SK-N-SH treated with all-trans-retinoic acid at 6 μM for 48 hours (cell line): ENCODE data around the gene DPP6.

Source experiments
- ATAC-seq: fragments of 200-7000 bp; cut with Tn5 transposase; 3 replicates; pipeline ENCODE4 v1.9.1; 2020; ENCODE audit warnings: mild to moderate bottlenecking, moderate library complexity
- ARNTL ChIP-seq: fragments of 450-650 bp; formaldehyde crosslinking; IDR thresholded peaks from 2 replicates; pipeline ENCODE4 v1.5.0; 2020; ENCODE audit warnings: low read depth, mild to moderate bottlenecking, moderate library complexity, borderline replicate concordance
- BACH2 ChIP-seq: fragments of 250-450 bp; sonication (Bioruptor Pico); IDR thresholded peaks from 2 replicates; pipeline ENCODE4 v1.9.0; 2021; ENCODE audit warnings: mild to moderate bottlenecking, borderline replicate concordance
- CSDC2 ChIP-seq: fragments of 250-450 bp; sonication (Bioruptor Pico); IDR thresholded peaks from 2 replicates; pipeline ENCODE4 v1.5.0; 2020; ENCODE audit warnings: mild to moderate bottlenecking, moderate library complexity
- ESRRG ChIP-seq: fragments of 250-450 bp; sonication (Bioruptor Pico); IDR thresholded peaks from 2 replicates; pipeline ENCODE4 v1.6.1; 2021; ENCODE audit warnings: mild to moderate bottlenecking
- GLIS3 ChIP-seq: fragments of 250-450 bp; sonication (Bioruptor Pico); IDR thresholded peaks from 2 replicates; pipeline ENCODE4 v1.5.0; 2020; ENCODE audit warnings: mild to moderate bottlenecking, moderate library complexity
- ISL1 ChIP-seq: fragments of 250-450 bp; sonication (Bioruptor Pico); IDR thresholded peaks from 2 replicates; pipeline ENCODE4 v2.1.2; 2022; ENCODE audit warnings: mild to moderate bottlenecking, moderate library complexity
- OSR1 ChIP-seq: fragments of 250-450 bp; sonication (Bioruptor Pico); IDR thresholded peaks from 2 replicates; pipeline ENCODE4 v1.8.0; 2022; ENCODE audit warnings: moderate library complexity, mild to moderate bottlenecking, inconsistent platforms
- PPARA ChIP-seq: fragments of 250-450 bp; sonication (Bioruptor Pico); IDR thresholded peaks from 2 replicates; pipeline ENCODE4 v1.5.0; 2020; ENCODE audit warnings: mild to moderate bottlenecking, borderline replicate concordance
- RARB ChIP-seq: fragments of 250-450 bp; sonication (Bioruptor Pico); IDR thresholded peaks from 2 replicates; pipeline ENCODE4 v1.8.0; 2021; ENCODE audit warnings: mild to moderate bottlenecking, moderate library complexity
- SNAI2 ChIP-seq: fragments of 250-450 bp; sonication (Bioruptor Pico); IDR thresholded peaks from 2 replicates; pipeline ENCODE4 v1.5.0; 2020; ENCODE audit warnings: mild to moderate bottlenecking, moderate library complexity
- TCF4 ChIP-seq: fragments of 250-450 bp; sonication (Bioruptor Pico); IDR thresholded peaks from 2 replicates; pipeline ENCODE4 v1.8.0; 2021; ENCODE audit warnings: mild to moderate bottlenecking, moderate library complexity, borderline replicate concordance
- TOX ChIP-seq: fragments of 250-450 bp; sonication (Bioruptor Pico); IDR thresholded peaks from 2 replicates; pipeline ENCODE4 v1.8.0; 2021; ENCODE audit warnings: mild to moderate bottlenecking, moderate library complexity, borderline replicate concordance
- ZC3H10 ChIP-seq: fragments of 250-450 bp; sonication (Bioruptor Pico); IDR thresholded peaks from 2 replicates; pipeline ENCODE4 v1.5.1; 2021; ENCODE audit warnings: mild to moderate bottlenecking, moderate library complexity
- ZFP3 ChIP-seq: fragments of 250-450 bp; sonication (Bioruptor Pico); IDR thresholded peaks from 2 replicates; pipeline ENCODE4 v1.5.0; 2020; ENCODE audit warnings: mild to moderate bottlenecking, moderate library complexity
- ZFP30 ChIP-seq: fragments of 450-650 bp; formaldehyde crosslinking; IDR thresholded peaks from 2 replicates; pipeline ENCODE4 v1.5.0; 2022; ENCODE audit warnings: mild to moderate bottlenecking, moderate library complexity
- ZNF565 ChIP-seq: fragments of 450-650 bp; formaldehyde crosslinking; conservative IDR thresholded peaks from 2 replicates; pipeline ENCODE4 v1.5.0; 2020; ENCODE audit warnings: low read depth, mild to moderate bottlenecking, moderate library complexity
- ZNF70 ChIP-seq: fragments of 450-650 bp; formaldehyde crosslinking; IDR thresholded peaks from 2 replicates; pipeline ENCODE4 v1.5.0; 2020; ENCODE audit warnings: mild to moderate bottlenecking, moderate library complexity
- ZNF8 ChIP-seq: fragments of 450-650 bp; formaldehyde crosslinking; IDR thresholded peaks from 2 replicates; pipeline ENCODE4 v1.5.0; 2020; ENCODE audit warnings: mild to moderate bottlenecking, moderate library complexity
- TF ChIP-seq, protein P1 (sequence below): fragments of 250-450 bp; sonication (Bioruptor Pico); IDR thresholded peaks from 2 replicates; pipeline ENCODE4 v1.5.1; 2021; ENCODE audit warnings: mild to moderate bottlenecking, moderate library complexity
- TF ChIP-seq, protein P2 (sequence below): fragments of 250-450 bp; sonication (Bioruptor Pico); IDR thresholded peaks from 2 replicates; pipeline ENCODE4 v1.8.0; 2020; ENCODE audit warnings: mild to moderate bottlenecking, moderate library complexity, borderline replicate concordance
- TF ChIP-seq, protein P3 (sequence below): fragments of 250-450 bp; sonication (Bioruptor Pico); IDR thresholded peaks from 2 replicates; pipeline ENCODE4 v1.5.0; 2020; ENCODE audit warnings: mild to moderate bottlenecking, moderate library complexity
- TF ChIP-seq, protein P4 (sequence below): fragments of 250-450 bp; sonication (Bioruptor Pico); IDR thresholded peaks from 2 replicates; pipeline ENCODE4 v1.8.0; 2021; ENCODE audit warnings: low read depth, mild to moderate bottlenecking, moderate library complexity, borderline replicate concordance
- TF ChIP-seq, protein P5 (sequence below): fragments of 250-450 bp; sonication (Bioruptor Pico); IDR thresholded peaks from 2 replicates; pipeline ENCODE4 v1.5.1; 2020; ENCODE audit warnings: low read depth, mild to moderate bottlenecking, moderate library complexity

Gene DPP6

DNA sequence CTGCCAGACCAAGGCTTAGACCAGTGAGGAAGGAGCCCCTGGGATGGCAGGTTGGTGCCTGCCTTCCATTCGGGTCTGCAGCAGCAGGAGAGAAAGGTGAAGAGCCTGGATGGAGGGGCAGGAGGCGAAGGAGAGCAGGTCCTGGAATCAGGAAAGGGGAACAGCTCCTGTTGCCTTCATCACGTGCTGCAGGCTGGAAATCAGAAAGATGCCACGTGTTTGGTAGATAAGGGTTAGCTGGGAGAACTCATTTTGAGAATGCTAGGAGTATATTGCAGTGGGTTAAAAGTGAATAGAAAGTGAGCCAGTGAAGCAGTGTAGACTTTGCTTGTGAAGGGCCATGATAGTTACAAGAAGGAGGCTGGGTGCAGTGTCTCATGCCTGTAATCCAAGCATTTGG lies 579.0 kb downstream of the DPP6 start:
- no peak for TF ChIP-seq TOX
- TF ChIP-seq, protein P1, sequence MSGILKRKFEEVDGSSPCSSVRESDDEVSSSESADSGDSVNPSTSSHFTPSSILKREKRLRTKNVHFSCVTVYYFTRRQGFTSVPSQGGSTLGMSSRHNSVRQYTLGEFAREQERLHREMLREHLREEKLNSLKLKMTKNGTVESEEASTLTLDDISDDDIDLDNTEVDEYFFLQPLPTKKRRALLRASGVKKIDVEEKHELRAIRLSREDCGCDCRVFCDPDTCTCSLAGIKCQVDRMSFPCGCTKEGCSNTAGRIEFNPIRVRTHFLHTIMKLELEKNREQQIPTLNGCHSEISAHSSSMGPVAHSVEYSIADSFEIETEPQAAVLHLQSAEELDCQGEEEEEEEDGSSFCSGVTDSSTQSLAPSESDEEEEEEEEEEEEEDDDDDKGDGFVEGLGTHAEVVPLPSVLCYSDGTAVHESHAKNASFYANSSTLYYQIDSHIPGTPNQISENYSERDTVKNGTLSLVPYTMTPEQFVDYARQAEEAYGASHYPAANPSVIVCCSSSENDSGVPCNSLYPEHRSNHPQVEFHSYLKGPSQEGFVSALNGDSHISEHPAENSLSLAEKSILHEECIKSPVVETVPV (CRISPR knock-in tag) = no peak
- no peak for TF ChIP-seq SNAI2 (CRISPR knock-in tag)
- no peak for TF ChIP-seq ZNF565 (CRISPR knock-in tag)
- TF ChIP-seq ZFP30 (CRISPR knock-in tag) = no peak
- TF ChIP-seq ESRRG = no peak
- TF ChIP-seq PPARA (CRISPR knock-in tag) = no peak
- TF ChIP-seq, protein P2, sequence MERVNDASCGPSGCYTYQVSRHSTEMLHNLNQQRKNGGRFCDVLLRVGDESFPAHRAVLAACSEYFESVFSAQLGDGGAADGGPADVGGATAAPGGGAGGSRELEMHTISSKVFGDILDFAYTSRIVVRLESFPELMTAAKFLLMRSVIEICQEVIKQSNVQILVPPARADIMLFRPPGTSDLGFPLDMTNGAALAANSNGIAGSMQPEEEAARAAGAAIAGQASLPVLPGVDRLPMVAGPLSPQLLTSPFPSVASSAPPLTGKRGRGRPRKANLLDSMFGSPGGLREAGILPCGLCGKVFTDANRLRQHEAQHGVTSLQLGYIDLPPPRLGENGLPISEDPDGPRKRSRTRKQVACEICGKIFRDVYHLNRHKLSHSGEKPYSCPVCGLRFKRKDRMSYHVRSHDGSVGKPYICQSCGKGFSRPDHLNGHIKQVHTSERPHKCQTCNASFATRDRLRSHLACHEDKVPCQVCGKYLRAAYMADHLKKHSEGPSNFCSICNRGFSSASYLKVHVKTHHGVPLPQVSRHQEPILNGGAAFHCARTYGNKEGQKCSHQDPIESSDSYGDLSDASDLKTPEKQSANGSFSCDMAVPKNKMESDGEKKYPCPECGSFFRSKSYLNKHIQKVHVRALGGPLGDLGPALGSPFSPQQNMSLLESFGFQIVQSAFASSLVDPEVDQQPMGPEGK (CRISPR knock-in tag) = no peak
- TF ChIP-seq, protein P3, sequence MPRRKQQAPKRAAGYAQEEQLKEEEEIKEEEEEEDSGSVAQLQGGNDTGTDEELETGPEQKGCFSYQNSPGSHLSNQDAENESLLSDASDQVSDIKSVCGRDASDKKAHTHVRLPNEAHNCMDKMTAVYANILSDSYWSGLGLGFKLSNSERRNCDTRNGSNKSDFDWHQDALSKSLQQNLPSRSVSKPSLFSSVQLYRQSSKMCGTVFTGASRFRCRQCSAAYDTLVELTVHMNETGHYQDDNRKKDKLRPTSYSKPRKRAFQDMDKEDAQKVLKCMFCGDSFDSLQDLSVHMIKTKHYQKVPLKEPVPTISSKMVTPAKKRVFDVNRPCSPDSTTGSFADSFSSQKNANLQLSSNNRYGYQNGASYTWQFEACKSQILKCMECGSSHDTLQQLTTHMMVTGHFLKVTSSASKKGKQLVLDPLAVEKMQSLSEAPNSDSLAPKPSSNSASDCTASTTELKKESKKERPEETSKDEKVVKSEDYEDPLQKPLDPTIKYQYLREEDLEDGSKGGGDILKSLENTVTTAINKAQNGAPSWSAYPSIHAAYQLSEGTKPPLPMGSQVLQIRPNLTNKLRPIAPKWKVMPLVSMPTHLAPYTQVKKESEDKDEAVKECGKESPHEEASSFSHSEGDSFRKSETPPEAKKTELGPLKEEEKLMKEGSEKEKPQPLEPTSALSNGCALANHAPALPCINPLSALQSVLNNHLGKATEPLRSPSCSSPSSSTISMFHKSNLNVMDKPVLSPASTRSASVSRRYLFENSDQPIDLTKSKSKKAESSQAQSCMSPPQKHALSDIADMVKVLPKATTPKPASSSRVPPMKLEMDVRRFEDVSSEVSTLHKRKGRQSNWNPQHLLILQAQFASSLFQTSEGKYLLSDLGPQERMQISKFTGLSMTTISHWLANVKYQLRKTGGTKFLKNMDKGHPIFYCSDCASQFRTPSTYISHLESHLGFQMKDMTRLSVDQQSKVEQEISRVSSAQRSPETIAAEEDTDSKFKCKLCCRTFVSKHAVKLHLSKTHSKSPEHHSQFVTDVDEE (CRISPR knock-in tag) = no peak
- no peak for TF ChIP-seq RARB (CRISPR knock-in tag)
- TF ChIP-seq, protein P4, sequence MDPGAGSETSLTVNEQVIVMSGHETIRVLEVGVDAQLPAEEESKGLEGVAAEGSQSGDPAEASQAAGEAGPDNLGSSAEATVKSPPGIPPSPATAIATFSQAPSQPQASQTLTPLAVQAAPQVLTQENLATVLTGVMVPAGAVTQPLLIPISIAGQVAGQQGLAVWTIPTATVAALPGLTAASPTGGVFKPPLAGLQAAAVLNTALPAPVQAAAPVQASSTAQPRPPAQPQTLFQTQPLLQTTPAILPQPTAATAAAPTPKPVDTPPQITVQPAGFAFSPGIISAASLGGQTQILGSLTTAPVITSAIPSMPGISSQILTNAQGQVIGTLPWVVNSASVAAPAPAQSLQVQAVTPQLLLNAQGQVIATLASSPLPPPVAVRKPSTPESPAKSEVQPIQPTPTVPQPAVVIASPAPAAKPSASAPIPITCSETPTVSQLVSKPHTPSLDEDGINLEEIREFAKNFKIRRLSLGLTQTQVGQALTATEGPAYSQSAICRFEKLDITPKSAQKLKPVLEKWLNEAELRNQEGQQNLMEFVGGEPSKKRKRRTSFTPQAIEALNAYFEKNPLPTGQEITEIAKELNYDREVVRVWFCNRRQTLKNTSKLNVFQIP (CRISPR knock-in tag) = no peak
- no peak for TF ChIP-seq ZFP3 (CRISPR knock-in tag)
- TF ChIP-seq OSR1 = no peak
- no peak for TF ChIP-seq ZNF70 (CRISPR knock-in tag)
- no peak for TF ChIP-seq ZC3H10 (CRISPR knock-in tag)
- no peak for TF ChIP-seq GLIS3 (CRISPR knock-in tag)
- no peak for ATAC-seq

DNA sequence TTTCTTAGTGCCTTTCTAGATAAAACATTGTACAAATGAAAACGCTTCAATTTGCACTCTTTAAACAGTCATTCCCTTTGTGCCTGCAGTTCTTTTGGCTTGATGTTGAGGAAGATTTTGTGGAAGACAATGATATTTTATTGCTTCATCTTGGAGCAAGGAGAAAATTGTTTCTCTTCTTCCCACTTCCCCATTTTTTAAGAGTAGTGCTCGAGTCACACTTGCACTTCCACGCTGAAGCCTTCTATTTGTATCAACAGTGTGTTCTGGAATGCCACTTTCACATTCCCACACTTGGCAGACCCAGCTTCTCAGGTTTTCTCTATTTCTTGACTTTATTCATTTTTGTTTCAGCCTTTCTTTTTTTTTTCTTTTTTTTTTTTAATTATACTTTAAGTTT lies 581.4 kb downstream of the DPP6 start:
- no peak for ATAC-seq
- TF ChIP-seq ISL1 (CRISPR knock-in tag) (no peak), ZFP30 (CRISPR knock-in tag) (no peak), ZNF8 (CRISPR knock-in tag) (no peak), CSDC2 (CRISPR knock-in tag) (no peak), ZNF70 (CRISPR knock-in tag) (no peak), PPARA (CRISPR knock-in tag) (no peak), OSR1 (no peak), BACH2 (CRISPR knock-in tag) (no peak), TCF4 (CRISPR knock-in tag) (no peak), ZNF565 (CRISPR knock-in tag) (no peak), TOX (no peak), ARNTL (CRISPR knock-in tag) (no peak)
- TF ChIP-seq, protein P2 (CRISPR knock-in tag) = no peak
- TF ChIP-seq, protein P5, sequence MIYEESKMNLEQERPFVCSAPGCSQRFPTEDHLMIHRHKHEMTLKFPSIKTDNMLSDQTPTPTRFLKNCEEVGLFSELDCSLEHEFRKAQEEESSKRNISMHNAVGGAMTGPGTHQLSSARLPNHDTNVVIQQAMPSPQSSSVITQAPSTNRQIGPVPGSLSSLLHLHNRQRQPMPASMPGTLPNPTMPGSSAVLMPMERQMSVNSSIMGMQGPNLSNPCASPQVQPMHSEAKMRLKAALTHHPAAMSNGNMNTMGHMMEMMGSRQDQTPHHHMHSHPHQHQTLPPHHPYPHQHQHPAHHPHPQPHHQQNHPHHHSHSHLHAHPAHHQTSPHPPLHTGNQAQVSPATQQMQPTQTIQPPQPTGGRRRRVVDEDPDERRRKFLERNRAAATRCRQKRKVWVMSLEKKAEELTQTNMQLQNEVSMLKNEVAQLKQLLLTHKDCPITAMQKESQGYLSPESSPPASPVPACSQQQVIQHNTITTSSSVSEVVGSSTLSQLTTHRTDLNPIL (CRISPR knock-in tag) = no peak
- TF ChIP-seq, protein P3 (CRISPR knock-in tag) = no peak
- TF ChIP-seq, protein P4 (CRISPR knock-in tag) = no peak
